Measurements from ENCODE around the gene SLC9A9.

DNA sequence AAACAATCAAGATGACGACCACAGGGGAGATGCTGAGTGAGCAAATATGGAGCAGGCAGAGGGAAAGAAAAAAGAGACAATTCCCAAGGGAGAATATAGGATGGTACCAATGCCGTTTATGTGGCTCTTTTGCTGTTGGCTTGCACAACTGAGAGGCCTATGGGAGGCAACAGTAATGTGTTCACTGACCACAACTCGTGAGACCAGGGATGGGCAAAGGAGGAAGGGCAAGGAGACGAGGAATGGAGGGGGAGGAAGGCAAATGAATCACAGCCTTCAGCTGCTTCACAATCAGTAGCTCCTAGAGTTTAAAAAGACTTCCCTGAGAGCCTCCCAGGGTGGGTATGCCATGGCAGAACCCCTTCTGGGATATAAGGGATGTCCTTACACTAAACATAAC, 131.5 kb downstream of the SLC9A9 start:
- TF ChIP-seq, protein P1, sequence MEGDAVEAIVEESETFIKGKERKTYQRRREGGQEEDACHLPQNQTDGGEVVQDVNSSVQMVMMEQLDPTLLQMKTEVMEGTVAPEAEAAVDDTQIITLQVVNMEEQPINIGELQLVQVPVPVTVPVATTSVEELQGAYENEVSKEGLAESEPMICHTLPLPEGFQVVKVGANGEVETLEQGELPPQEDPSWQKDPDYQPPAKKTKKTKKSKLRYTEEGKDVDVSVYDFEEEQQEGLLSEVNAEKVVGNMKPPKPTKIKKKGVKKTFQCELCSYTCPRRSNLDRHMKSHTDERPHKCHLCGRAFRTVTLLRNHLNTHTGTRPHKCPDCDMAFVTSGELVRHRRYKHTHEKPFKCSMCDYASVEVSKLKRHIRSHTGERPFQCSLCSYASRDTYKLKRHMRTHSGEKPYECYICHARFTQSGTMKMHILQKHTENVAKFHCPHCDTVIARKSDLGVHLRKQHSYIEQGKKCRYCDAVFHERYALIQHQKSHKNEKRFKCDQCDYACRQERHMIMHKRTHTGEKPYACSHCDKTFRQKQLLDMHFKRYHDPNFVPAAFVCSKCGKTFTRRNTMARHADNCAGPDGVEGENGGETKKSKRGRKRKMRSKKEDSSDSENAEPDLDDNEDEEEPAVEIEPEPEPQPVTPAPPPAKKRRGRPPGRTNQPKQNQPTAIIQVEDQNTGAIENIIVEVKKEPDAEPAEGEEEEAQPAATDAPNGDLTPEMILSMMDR (IDR thresholded peaks at IDR 0.05) = no peak
- no peak for TF ChIP-seq POLR2A (IDR thresholded peaks at IDR 0.05)
- no peak for TF ChIP-seq EP300 (IDR thresholded peaks at IDR 0.05; ENCODE audit: low read depth)
- no peak for TF ChIP-seq POLR2AphosphoS5 (IDR thresholded peaks at IDR 0.05)

Measured in transverse colon (tissue), 4 donors.